ENCODE data around the gene CC2D2A.

The CC2D2A gene

GRCh38 chr4:15469402-15470127 lies at the start of gene CC2D2A:
CC2D2A (plus strand) TSS chr4:15469882; CDS start chr4:15475933, 6,051 bp downstream.
- Histone ChIP-seq H3K9ac (ENCODE audit: low read length) (peak within 1 kb of the TSS; percentile 10), H3K27ac (ENCODE audit: low read depth, low read length) (peak within 1 kb of the TSS; percentile 64), H3K4me3 (ENCODE audit: low read length) (peak within 1 kb of the TSS; percentile 66), H3K4me1 (ENCODE audit: control insufficient read depth, insufficient read depth, low read length) (peaks cover 3% of the 10 kb centered on the region), H3K36me3 (ENCODE audit: control insufficient read depth, insufficient read depth, low read length) (no peaks in the 10 kb centered on the region), H3K27me3 (ENCODE audit: control insufficient read depth, insufficient read depth, low read length) (no peaks in the 10 kb centered on the region)

DNA sequence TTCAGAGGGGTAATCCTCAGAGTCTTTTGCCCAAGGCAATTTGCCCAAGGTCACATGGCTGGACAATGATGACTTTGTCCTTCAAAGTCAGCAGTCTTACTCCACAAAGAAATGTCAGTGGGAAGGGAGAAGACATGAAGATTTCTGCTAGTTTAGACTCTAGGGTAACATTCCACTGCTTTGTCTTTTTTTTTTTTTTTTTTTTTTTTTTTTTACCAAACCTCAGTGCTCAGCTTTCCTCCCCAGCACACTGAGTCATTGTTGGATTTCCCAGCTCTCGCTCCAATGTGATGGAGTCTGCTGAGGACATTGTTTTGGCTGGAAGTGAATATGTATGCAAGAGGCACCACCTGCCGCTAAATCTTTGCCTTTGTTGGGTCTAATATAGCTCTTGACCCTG lies 49.0 kb upstream of the CC2D2A start:
- no peak overlapping the region for H3K27ac ChIP-seq (ENCODE audit: low read depth, low read length)
- H3K9ac ChIP-seq (ENCODE audit: low read length), result no peak overlapping the region
- H3K4me1 ChIP-seq (ENCODE audit: control insufficient read depth, insufficient read depth, low read length), result peaks cover 8% of the 10 kb centered on the region
- H3K36me3 ChIP-seq (ENCODE audit: control insufficient read depth, insufficient read depth, low read length), result no peaks in the 10 kb centered on the region
- no peaks in the 10 kb centered on the region for H3K27me3 ChIP-seq (ENCODE audit: control insufficient read depth, insufficient read depth, low read length)
- H3K4me3 ChIP-seq (ENCODE audit: low read length), result no peak overlapping the region

DNA sequence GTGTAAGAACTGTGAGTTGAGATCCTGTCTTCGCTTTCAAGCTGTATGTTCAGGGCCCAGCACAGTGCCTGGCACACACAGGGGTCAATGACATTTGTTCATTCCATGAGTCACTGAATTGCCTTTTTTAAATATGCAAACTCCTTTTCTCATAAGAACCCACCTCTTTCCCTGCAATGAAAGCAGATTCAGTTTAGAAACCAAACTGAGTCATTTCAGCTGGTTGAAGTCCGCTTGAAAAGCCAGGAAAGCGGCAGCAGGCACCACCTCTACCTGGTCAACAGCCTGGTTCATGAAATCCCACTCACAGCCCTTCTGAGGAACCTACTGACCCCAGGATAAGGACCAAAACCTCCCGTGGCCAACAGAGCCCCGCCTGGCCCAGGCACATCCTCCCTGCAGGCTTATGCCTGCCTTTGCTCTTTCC lies 46.4 kb upstream of the CC2D2A start:
- no peaks in the 10 kb centered on the region for H3K36me3 ChIP-seq (ENCODE audit: control insufficient read depth, insufficient read depth, low read length)
- H3K27ac ChIP-seq (ENCODE audit: low read depth, low read length), result no peak overlapping the region
- H3K4me3 ChIP-seq (ENCODE audit: low read length), result no peak overlapping the region
- H3K27me3 ChIP-seq (ENCODE audit: control insufficient read depth, insufficient read depth, low read length), result no peaks in the 10 kb centered on the region
- no peak overlapping the region for H3K9ac ChIP-seq (ENCODE audit: low read length)
- peaks cover 9% of the 10 kb centered on the region for H3K4me1 ChIP-seq (ENCODE audit: control insufficient read depth, insufficient read depth, low read length)

- Histone ChIP-seq H3K27me3 (ENCODE audit: control insufficient read depth, insufficient read depth, low read length) (no peaks in the 10 kb centered on the region), H3K36me3 (ENCODE audit: control insufficient read depth, insufficient read depth, low read length) (no peaks in the 10 kb centered on the region), H3K4me3 (ENCODE audit: low read length) (no peak overlapping the region), H3K27ac (ENCODE audit: low read depth, low read length) (no peak overlapping the region), H3K4me1 (ENCODE audit: control insufficient read depth, insufficient read depth, low read length) (peaks cover 9% of the 10 kb centered on the region), H3K9ac (ENCODE audit: low read length) (no peak overlapping the region)
Observed at GRCh38 chr4:15425520-15425919, 44.2 kb upstream of the CC2D2A start.

DNA sequence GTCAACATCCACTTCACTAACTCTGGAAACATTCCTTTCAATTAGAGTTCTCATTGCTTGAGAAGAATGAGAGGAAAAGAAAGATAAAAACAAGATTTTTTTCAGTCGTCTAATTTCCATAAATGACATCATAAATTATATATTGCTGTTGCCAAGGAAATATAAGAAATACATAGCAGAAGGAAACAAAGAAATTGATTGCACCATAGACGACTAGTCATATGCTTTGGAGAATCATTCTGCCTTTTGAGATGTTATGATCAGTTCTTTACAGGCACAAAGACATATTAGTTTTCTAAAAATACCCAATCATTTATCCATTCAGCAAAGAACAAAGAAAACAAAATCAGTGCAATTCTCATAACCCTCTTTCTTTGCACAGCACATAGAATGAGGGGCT lies 42.5 kb upstream of the CC2D2A start:
- H3K27ac ChIP-seq (ENCODE audit: low read depth, low read length), result peak overlapping the region; percentile 44

GRCh38 chr4:15427701-15428100 lies 42.0 kb upstream of the CC2D2A start, which contains the start of gene C1QTNF7:
C1QTNF7 (plus strand) TSS chr4:15428033; CDS start chr4:15435744, 7,711 bp downstream.
- H3K4me3 ChIP-seq (ENCODE audit: low read length), result no peak within 1 kb of the TSS
- H3K4me1 ChIP-seq (ENCODE audit: control insufficient read depth, insufficient read depth, low read length), result peaks cover 9% of the 10 kb centered on the region
- H3K27ac ChIP-seq (ENCODE audit: low read depth, low read length), result peak within 1 kb of the TSS; percentile 46
- no peaks in the 10 kb centered on the region for H3K27me3 ChIP-seq (ENCODE audit: control insufficient read depth, insufficient read depth, low read length)
- H3K36me3 ChIP-seq (ENCODE audit: control insufficient read depth, insufficient read depth, low read length), result no peaks in the 10 kb centered on the region
- H3K9ac ChIP-seq (ENCODE audit: low read length), result no peak within 1 kb of the TSS

More for the DNA sequence above, 42.5 kb upstream of the CC2D2A start:
- Histone ChIP-seq H3K36me3 (ENCODE audit: control insufficient read depth, insufficient read depth, low read length) (no peaks in the 10 kb centered on the region), H3K9ac (ENCODE audit: low read length) (no peak overlapping the region), H3K4me3 (ENCODE audit: low read length) (no peak overlapping the region), H3K27me3 (ENCODE audit: control insufficient read depth, insufficient read depth, low read length) (no peaks in the 10 kb centered on the region), H3K4me1 (ENCODE audit: control insufficient read depth, insufficient read depth, low read length) (peaks cover 9% of the 10 kb centered on the region)

- no peaks in the 10 kb centered on the region for H3K36me3 ChIP-seq (ENCODE audit: control insufficient read depth, insufficient read depth, low read length)
- no peak overlapping the region for H3K4me3 ChIP-seq (ENCODE audit: low read length)
- H3K27ac ChIP-seq (ENCODE audit: low read depth, low read length), result no peak overlapping the region
- H3K27me3 ChIP-seq (ENCODE audit: control insufficient read depth, insufficient read depth, low read length), result no peaks in the 10 kb centered on the region
- peaks cover 9% of the 10 kb centered on the region for H3K4me1 ChIP-seq (ENCODE audit: control insufficient read depth, insufficient read depth, low read length)
- H3K9ac ChIP-seq (ENCODE audit: low read length), result no peak overlapping the region
Observed at GRCh38 chr4:15428611-15429010, 41.1 kb upstream of the CC2D2A start.

DNA sequence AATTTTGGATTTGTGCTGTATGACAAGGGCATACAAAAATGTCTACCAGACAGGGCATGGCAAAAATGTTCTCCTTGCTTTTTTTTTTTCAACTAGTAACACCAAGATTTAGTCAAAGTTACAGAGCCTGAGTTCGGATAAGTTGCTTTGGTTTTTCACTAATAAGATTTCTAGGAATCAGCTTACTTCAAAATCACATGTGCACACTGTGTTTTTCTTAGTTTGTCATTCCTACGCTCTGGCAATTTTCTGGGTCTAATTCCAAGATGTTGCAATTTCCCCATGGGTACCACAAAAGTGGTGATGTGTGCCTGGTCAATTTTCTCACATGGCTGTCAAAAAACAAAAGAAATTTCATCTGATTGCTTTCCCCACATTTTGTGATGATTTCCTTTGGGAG lies 35.6 kb upstream of the CC2D2A start:
- Histone ChIP-seq H3K27ac (ENCODE audit: low read depth, low read length) (no peak overlapping the region), H3K9ac (ENCODE audit: low read length) (no peak overlapping the region), H3K4me3 (ENCODE audit: low read length) (no peak overlapping the region), H3K27me3 (ENCODE audit: control insufficient read depth, insufficient read depth, low read length) (no peaks in the 10 kb centered on the region), H3K36me3 (ENCODE audit: control insufficient read depth, insufficient read depth, low read length) (no peaks in the 10 kb centered on the region), H3K4me1 (ENCODE audit: control insufficient read depth, insufficient read depth, low read length) (no peaks in the 10 kb centered on the region)

DNA sequence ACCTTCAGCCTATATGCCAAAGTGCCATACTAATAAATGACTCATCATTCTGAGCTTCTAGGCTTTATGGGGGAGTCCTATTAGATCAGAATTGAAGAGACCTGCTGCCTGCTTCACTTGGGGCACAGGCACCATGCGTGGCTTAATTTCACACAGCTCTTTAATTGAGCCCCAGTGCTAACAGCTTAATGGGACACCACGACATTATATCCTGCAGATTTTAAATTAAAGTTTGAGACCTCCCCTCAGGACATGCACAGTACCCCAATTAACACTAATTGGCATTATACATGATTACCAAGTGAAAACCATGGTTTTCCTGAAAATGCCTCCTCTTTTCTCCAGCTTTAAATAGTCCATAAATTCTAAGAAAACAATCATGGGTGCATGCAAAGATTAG lies 35.0 kb upstream of the CC2D2A start:
- Histone ChIP-seq H3K4me1 (ENCODE audit: control insufficient read depth, insufficient read depth, low read length) (no peaks in the 10 kb centered on the region), H3K4me3 (ENCODE audit: low read length) (no peak overlapping the region)

GRCh38 chr4:15436513-15436912 lies 33.2 kb upstream of the CC2D2A start:
- H3K4me3 ChIP-seq (ENCODE audit: low read length), result no peak overlapping the region
- no peaks in the 10 kb centered on the region for H3K4me1 ChIP-seq (ENCODE audit: control insufficient read depth, insufficient read depth, low read length)
- H3K27ac ChIP-seq (ENCODE audit: low read depth, low read length), result no peak overlapping the region
- no peak overlapping the region for H3K9ac ChIP-seq (ENCODE audit: low read length)
- no peaks in the 10 kb centered on the region for H3K27me3 ChIP-seq (ENCODE audit: control insufficient read depth, insufficient read depth, low read length)
- no peaks in the 10 kb centered on the region for H3K36me3 ChIP-seq (ENCODE audit: control insufficient read depth, insufficient read depth, low read length)

More for the DNA sequence above, 35.0 kb upstream of the CC2D2A start:
- no peak overlapping the region for H3K9ac ChIP-seq (ENCODE audit: low read length)
- H3K36me3 ChIP-seq (ENCODE audit: control insufficient read depth, insufficient read depth, low read length), result no peaks in the 10 kb centered on the region
- H3K27ac ChIP-seq (ENCODE audit: low read depth, low read length), result no peak overlapping the region
- H3K27me3 ChIP-seq (ENCODE audit: control insufficient read depth, insufficient read depth, low read length), result no peaks in the 10 kb centered on the region

DNA sequence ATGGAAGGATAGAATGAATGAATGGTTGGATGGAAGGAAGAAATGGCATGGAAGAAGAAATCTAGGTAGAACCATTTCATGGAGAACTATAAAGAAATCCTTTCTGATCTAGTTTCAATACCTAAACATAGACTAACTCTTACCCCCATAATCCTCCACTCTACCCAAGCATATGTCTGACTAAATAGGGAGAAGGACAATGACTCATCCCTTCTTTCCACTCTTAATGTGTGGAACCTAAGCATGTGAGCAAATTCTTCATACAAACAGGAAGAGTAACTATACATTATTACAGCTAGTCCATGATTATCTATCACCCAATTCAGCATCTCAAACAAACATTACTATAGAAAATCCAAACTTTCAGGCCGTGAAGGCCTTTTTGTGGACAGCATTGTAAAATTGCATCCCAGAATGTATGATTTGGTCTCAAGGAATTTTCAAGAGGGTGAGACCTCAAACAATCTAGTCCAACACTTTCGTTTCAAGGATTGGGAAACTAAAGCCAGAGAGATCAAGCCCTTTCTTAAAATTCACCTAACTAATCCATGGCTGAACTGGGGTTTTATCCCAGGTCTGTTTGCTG lies 30.6 kb upstream of the CC2D2A start:
- Histone ChIP-seq H3K9ac (ENCODE audit: low read length) (no peak overlapping the region), H3K36me3 (ENCODE audit: control insufficient read depth, insufficient read depth, low read length) (no peaks in the 10 kb centered on the region), H3K4me1 (ENCODE audit: control insufficient read depth, insufficient read depth, low read length) (no peaks in the 10 kb centered on the region), H3K27ac (ENCODE audit: low read depth, low read length) (no peak overlapping the region), H3K4me3 (ENCODE audit: low read length) (no peak overlapping the region), H3K27me3 (ENCODE audit: control insufficient read depth, insufficient read depth, low read length) (no peaks in the 10 kb centered on the region)

DNA sequence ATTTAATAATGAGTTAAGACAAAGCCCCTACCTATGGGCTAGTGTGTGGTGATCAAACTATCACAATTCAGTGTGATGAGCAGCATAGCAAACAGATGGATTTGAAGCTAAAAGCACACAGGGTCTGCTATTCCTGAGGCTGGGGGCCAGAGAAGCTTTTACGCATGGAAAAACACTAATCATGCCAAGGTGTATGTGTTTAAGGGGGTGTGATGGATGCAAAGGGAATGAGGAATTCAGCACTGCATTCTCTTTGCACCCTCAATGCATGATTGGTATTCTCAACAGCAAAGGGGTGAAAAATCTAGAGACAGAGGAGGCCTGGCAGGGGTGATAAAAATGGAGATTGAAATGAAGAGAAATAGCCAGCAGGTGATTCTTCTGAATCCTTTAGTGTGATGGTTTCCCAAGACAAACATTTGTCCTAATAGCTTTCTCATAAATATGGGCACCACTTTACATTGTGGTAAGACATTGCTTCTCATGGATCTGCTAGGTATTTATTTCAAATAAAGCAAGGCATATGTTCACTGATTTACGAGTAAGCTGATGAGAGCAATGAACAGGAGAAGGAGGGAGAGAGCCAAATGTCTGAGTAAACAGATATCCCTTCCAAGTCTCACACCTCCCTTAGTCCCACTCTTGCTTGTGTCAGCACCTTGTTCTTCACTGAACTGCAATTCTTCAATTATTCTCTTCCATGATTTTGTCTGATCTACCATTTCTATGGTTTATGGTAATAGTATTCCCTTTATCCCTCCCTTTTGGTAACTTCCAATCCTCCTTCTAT lies 26.1 kb upstream of the CC2D2A start:
- Histone ChIP-seq H3K36me3 (ENCODE audit: control insufficient read depth, insufficient read depth, low read length) (no peaks in the 10 kb centered on the region), H3K4me1 (ENCODE audit: control insufficient read depth, insufficient read depth, low read length) (no peaks in the 10 kb centered on the region), H3K4me3 (ENCODE audit: low read length) (no peak overlapping the region), H3K27me3 (ENCODE audit: control insufficient read depth, insufficient read depth, low read length) (no peaks in the 10 kb centered on the region), H3K9ac (ENCODE audit: low read length) (no peak overlapping the region), H3K27ac (ENCODE audit: low read depth, low read length) (no peak overlapping the region)

All from rectal smooth muscle tissue (tissue), 1 donor.